NAMALWA (cell line): ENCODE data around the gene DTX1.

Experiments used
- DNase-seq: peaks from one replicate; pipeline ENCODE4 v3.0.0-alpha.2; 2015; ENCODE audit warnings: low spot score

DTX1 gene

GRCh38 chr12:113055594-113056380, 743 bp upstream of the DTX1 start:
- DNase-seq: no peak

- DNase-seq: no peak
Observed at GRCh38 chr12:113056381-113056630, 224 bp upstream of the DTX1 start.

GRCh38 chr12:113057565-113058485, 1.3 kb downstream of the DTX1 start:
- peak; percentile 43 for DNase-seq

- DNase-seq: no peak
Observed at GRCh38 chr12:113058553-113058952, 2.0 kb downstream of the DTX1 start.

- peak; percentile 43 for DNase-seq
Observed at GRCh38 chr12:113059071-113059595, 2.6 kb downstream of the DTX1 start.

GRCh38 chr12:113060336-113060960, 3.9 kb downstream of the DTX1 start:
- DNase-seq: peak; percentile 60

GRCh38 chr12:113061061-113061694, 4.6 kb downstream of the DTX1 start:
- peak; percentile 49 for DNase-seq

GRCh38 chr12:113062502-113063395, 6.2 kb downstream of the DTX1 start:
- DNase-seq: peak; percentile 79

GRCh38 chr12:113063396-113064350, 7.1 kb downstream of the DTX1 start:
- DNase-seq: peak; percentile 28

- DNase-seq: peak; percentile 63
Observed at GRCh38 chr12:113064395-113065125, 8.0 kb downstream of the DTX1 start.

- peak; percentile 85 for DNase-seq
Observed at GRCh38 chr12:113065126-113066007, 8.8 kb downstream of the DTX1 start.

GRCh38 chr12:113066813-113067400, 10.4 kb downstream of the DTX1 start:
- no peak for DNase-seq

- DNase-seq: peak; percentile 59
Observed at GRCh38 chr12:113067987-113068935, 11.7 kb downstream of the DTX1 start.

- DNase-seq: no peak
Observed at GRCh38 chr12:113069149-113069548, 12.6 kb downstream of the DTX1 start.

GRCh38 chr12:113069751-113070116, 13.2 kb downstream of the DTX1 start:
- no peak for DNase-seq

- peak; percentile 72 for DNase-seq
Observed at GRCh38 chr12:113070117-113070906, 13.8 kb downstream of the DTX1 start.
